ENCODE data around the gene CELSR1. TPM values are rescaled to one million over a fixed set of nuclear protein-coding genes. Genes with fewer than 3 reads are reported as not detected.

CELSR1 gene
- total and polyA plus RNA-seq, 8 donors = 24.6 to 59.8 (median 33.3) TPM

- Histone ChIP-seq H3K27me3 (peaks cover 0 to 14% of the 10 kb centered on the region in 2 donors), H3K36me3 (peaks cover 0 to 81% of the 10 kb centered on the region in 2 donors), H3K4me3 (no peak overlapping the region), H3K9me3 (no peaks in the 10 kb centered on the region), H3K4me1 (no peaks in the 10 kb centered on the region), H3K27ac (no peak overlapping the region)
- DNase-seq (no peak), ATAC-seq (no peak)
- intact Hi-C loops (cut with DNase I) = no loop called here
- TF ChIP-seq, protein P1, sequence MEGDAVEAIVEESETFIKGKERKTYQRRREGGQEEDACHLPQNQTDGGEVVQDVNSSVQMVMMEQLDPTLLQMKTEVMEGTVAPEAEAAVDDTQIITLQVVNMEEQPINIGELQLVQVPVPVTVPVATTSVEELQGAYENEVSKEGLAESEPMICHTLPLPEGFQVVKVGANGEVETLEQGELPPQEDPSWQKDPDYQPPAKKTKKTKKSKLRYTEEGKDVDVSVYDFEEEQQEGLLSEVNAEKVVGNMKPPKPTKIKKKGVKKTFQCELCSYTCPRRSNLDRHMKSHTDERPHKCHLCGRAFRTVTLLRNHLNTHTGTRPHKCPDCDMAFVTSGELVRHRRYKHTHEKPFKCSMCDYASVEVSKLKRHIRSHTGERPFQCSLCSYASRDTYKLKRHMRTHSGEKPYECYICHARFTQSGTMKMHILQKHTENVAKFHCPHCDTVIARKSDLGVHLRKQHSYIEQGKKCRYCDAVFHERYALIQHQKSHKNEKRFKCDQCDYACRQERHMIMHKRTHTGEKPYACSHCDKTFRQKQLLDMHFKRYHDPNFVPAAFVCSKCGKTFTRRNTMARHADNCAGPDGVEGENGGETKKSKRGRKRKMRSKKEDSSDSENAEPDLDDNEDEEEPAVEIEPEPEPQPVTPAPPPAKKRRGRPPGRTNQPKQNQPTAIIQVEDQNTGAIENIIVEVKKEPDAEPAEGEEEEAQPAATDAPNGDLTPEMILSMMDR (IDR thresholded peaks at IDR 0.05) = no peak
Measured at GRCh38 chr22:46360097-46360496, 177.3 kb downstream of the CELSR1 start.

- H3K36me3 ChIP-seq = peaks cover 0 to 82% of the 10 kb centered on the region in 2 donors
Measured at GRCh38 chr22:46359362-46359761, 178.1 kb downstream of the CELSR1 start.

DNA sequence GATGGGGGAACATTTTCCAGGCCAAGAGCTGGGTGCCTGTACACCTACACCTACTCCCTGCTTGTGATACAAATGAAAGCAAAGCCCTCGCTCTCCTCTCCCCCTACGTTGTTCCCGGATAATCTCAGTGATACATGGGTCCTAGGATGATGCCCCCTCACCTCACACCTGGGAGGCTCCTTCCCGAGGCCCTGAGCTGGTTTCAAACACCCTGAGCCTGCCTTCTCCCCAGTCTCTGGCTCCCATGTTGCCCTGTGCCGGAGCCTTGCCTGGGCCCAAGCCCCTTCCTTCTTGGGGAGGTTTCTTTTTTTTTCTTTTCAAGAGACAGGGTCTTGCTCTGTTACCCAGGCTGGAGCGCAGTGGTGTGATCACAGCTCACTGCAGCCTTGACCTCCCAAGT lies 178.7 kb downstream of the CELSR1 start:
- Histone ChIP-seq H3K27ac (no peak overlapping the region), H3K4me3 (no peak overlapping the region), H3K9me3 (no peaks in the 10 kb centered on the region), H3K36me3 (peaks cover 0 to 83% of the 10 kb centered on the region in 2 donors), H3K4me1 (no peaks in the 10 kb centered on the region), H3K27me3 (peaks cover 0 to 2% of the 10 kb centered on the region in 2 donors)
- no peak for DNase-seq
- intact Hi-C loops (cut with DNase I) = no loop called here
- ATAC-seq = no peak
- TF ChIP-seq, protein P1 (IDR thresholded peaks at IDR 0.05) = no peak

More at GRCh38 chr22:46359362-46359761, 178.1 kb downstream of the CELSR1 start:
- DNase-seq (peak in 1 of 4 donors; percentile 52), ATAC-seq (no peak)
- Histone ChIP-seq H3K4me1 (no peaks in the 10 kb centered on the region), H3K4me3 (no peak overlapping the region), H3K27ac (no peak overlapping the region), H3K27me3 (peaks cover 0 to 8% of the 10 kb centered on the region in 2 donors), H3K9me3 (no peaks in the 10 kb centered on the region)
- intact Hi-C loops (cut with DNase I) = no loop called here
- TF ChIP-seq, protein P1 (IDR thresholded peaks at IDR 0.05) = no peak

DNA sequence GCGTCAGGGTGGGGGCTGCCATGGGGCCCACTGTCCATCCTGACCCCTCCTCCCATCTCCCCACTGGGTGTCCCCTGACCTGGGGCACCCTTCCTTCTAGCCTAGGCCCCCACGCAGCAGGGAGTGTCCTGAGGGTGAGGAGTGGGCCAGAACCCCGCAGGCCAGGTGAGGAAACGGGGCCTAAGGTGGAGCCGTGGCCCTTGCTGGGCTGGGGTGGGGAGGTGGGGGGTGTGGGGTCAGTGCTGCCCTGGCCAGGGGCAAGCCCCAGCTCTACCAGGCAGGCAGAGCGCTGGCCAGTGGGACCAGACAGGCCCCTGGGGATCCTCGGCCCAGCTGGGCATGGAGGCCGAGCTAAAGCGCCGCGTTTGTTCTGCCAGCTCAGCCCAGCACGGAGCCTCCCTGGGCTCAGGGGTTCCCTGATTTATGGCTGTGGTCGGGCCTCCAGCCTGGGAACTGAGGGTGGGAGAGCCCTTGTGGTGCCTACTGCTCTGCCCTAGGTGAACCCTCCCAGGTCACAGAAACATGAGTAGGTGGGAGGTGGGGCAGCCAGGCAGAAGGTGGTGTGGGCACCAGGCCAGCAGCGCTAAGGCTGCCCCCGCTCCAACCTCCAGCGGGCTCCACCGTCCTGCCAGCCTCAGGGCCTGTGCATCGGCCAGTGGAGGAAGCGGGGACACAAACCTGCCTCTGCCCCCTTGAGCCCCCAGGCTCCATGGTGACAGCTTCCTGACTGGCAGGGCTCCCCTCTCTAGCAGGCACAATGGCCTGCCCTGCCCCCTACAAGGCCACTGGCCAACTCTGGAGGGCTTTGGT lies 179.5 kb downstream of the CELSR1 start:
- intact Hi-C loops (cut with DNase I) = no loop called here
- TF ChIP-seq, protein P1 (IDR thresholded peaks at IDR 0.05) = no peak
- ATAC-seq (no peak), DNase-seq (peak in 1 of 4 donors; percentile 57)
- no peak overlapping the region for H3K27ac ChIP-seq
- no peaks in the 10 kb centered on the region for H3K4me1 ChIP-seq
- no peaks in the 10 kb centered on the region for H3K27me3 ChIP-seq
- no peaks in the 10 kb centered on the region for H3K9me3 ChIP-seq
- peaks cover 0 to 84% of the 10 kb centered on the region in 2 donors for H3K36me3 ChIP-seq
- no peak overlapping the region for H3K4me3 ChIP-seq

All from left lung (tissue), 10 donors.